Suprapubic skin (tissue), 3 donors: Measurements from ENCODE around the gene AMER3.

Experiments
- POLR2A ChIP-seq, 2 donors: fragments of 450-650 bp; IDR thresholded peaks; one replicate each; pipeline ENCODE4 v1.6.1; 2017; ENCODE audit warnings: antibody characterized with exemption in 2 of 2, mild to moderate bottlenecking in 2 of 2, moderate library complexity in 2 of 2
- TF ChIP-seq, protein P1 (sequence below), 2 donors: fragments of 200-600 bp in 1 of 2; fragments of 450-650 bp in 1 of 2; sonication (generic) in 1 of 2; IDR thresholded peaks; one replicate each; pipeline ENCODE4 v1.5.1; 2016 to 2019; ENCODE audit warnings: antibody characterized with exemption in 2 of 2, mild to moderate bottlenecking in 1 of 2, moderate library complexity in 1 of 2

DNA sequence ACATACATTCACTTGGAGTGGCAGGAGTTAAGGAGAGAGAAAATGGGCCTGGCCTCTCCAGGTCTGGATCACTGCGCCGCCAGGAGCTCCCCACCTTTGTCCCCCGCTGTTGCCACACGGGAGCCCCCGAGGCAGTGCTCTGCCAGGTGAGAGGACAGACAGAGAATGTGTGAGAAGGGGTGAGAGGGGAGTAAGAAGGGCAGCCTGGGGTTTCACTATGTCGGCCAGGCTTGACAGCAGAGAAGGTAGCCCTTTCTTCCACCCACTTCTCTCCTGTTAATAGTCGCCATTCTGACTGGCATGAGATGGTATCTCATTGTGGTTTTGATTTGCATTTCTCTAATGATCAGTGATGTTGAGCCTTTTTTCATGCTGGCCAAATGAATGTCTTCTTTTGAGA is 55.1 kb downstream of the AMER3 start:
- TF ChIP-seq, protein P1, sequence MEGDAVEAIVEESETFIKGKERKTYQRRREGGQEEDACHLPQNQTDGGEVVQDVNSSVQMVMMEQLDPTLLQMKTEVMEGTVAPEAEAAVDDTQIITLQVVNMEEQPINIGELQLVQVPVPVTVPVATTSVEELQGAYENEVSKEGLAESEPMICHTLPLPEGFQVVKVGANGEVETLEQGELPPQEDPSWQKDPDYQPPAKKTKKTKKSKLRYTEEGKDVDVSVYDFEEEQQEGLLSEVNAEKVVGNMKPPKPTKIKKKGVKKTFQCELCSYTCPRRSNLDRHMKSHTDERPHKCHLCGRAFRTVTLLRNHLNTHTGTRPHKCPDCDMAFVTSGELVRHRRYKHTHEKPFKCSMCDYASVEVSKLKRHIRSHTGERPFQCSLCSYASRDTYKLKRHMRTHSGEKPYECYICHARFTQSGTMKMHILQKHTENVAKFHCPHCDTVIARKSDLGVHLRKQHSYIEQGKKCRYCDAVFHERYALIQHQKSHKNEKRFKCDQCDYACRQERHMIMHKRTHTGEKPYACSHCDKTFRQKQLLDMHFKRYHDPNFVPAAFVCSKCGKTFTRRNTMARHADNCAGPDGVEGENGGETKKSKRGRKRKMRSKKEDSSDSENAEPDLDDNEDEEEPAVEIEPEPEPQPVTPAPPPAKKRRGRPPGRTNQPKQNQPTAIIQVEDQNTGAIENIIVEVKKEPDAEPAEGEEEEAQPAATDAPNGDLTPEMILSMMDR (IDR thresholded peaks at IDR 0.05), result no peak
- no peak for TF ChIP-seq POLR2A (IDR thresholded peaks at IDR 0.05)
